Activated CD4-positive, alpha-beta memory T cell treated with anti-CD3 and anti-CD28 coated beads, Interleukin-2, amount 10 ng/mL, durations not matched to agents 7 days and 5 days (primary cell): ENCODE data around the gene CRKL. TPM values are rescaled to one million over a fixed set of nuclear protein-coding genes. Genes with fewer than 3 reads are reported as not detected.

Experiments used
- CTCF ChIA-PET: fragments of 350-600 bp; sonication (Branson Sonifier 250); formaldehyde crosslinking; loops from one replicate; lab custom pipeline; 2021; ENCODE audit warnings: antibody characterized with exemption, inconsistent platforms; lab: Charles Lee
- POLR2A ChIA-PET: fragments of 350-600 bp; sonication (Branson Sonifier 250); formaldehyde crosslinking; loops from one replicate; lab custom pipeline; 2021; ENCODE audit warnings: antibody characterized with exemption; lab: Charles Lee
- DNase-seq: peaks from one replicate; pipeline ENCODE4 v3.0.0-alpha.2; 2020
- H3K27ac Mint-ChIP-seq: one replicate; pipeline ENCODE4 v1.8.0; 2021; ENCODE audit warnings: mild to moderate bottlenecking, mixed read lengths
- H3K27me3 Mint-ChIP-seq: one replicate; pipeline ENCODE4 v1.8.0; 2021; ENCODE audit warnings: mixed read lengths
- H3K36me3 Mint-ChIP-seq: one replicate; pipeline ENCODE4 v1.8.0; 2021; ENCODE audit warnings: low read depth, mixed read lengths
- H3K4me1 Mint-ChIP-seq: one replicate; pipeline ENCODE4 v1.8.0; 2021; ENCODE audit warnings: mixed read lengths
- H3K4me3 Mint-ChIP-seq: one replicate; pipeline ENCODE4 v1.8.0; 2021; ENCODE audit warnings: mild to moderate bottlenecking, mixed read lengths
- H3K9me3 Mint-ChIP-seq: one replicate; pipeline ENCODE4 v1.8.0; 2021; ENCODE audit warnings: mixed read lengths
- total RNA-seq, 2 experiments: library from RNA; stranded (reverse); gene quantifications; one replicate each; pipeline ENCODE4 v1.2.3, GENCODE V29; 2021

Gene CRKL
- total RNA-seq, 2 experiments from 2014 or later: 84.8 to 88.2 TPM

GRCh38 chr22:20972933-20973577, 55.8 kb downstream of the CRKL start:
- no peaks in the 10 kb centered on the region for H3K27me3 Mint-ChIP-seq
- POLR2A ChIA-PET: interaction anchor here (1.0 to 1.3 kb wide), 2 partner anchors 7 to 9 kb away, joined by 3 read pairs; partner anchors contain the start of gene LZTR1
- no peak for DNase-seq
- H3K9me3 Mint-ChIP-seq: no peaks in the 10 kb centered on the region
- CTCF ChIA-PET: no interaction called here
- H3K4me3 Mint-ChIP-seq: no peak overlapping the region
- H3K4me1 Mint-ChIP-seq: no peaks in the 10 kb centered on the region
- no peak overlapping the region for H3K27ac Mint-ChIP-seq
- H3K36me3 Mint-ChIP-seq: no peaks in the 10 kb centered on the region

DNA sequence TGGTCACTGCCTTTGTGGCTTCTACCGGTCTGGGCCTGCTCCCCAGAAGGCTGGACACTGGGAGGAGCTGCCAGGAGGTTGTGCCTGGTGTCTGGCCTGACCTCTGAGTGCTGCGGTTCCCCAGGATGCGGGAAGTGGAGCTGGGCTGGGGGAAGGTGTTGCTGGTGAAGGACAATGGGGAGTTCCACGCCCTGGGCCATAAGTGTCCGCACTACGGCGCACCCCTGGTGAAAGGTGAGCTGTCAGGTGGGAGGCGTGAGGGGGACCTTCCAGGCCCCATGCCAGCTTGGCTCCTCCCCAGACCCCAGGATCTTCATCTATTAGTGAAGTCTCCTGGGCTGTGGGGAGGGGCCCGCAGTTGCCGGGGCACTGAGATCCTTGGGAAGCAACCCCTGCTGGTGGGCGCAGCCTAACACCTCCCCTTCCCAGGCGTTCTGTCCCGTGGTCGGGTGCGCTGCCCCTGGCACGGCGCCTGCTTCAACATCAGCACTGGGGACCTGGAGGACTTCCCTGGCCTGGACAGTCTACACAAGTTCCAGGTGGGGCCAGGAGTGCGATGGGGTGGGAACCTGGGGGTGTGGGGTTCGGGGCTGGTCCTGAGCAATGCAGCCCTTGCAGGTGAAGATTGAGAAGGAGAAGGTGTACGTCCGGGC, 56.6 kb downstream of the CRKL start:
- Mint-ChIP-seq H3K4me1 (no peaks in the 10 kb centered on the region), H3K27me3 (no peaks in the 10 kb centered on the region), H3K36me3 (peaks cover under 1% of the 10 kb centered on the region), H3K4me3 (no peak overlapping the region), H3K9me3 (peaks cover 4% of the 10 kb centered on the region), H3K27ac (no peak overlapping the region)
- POLR2A ChIA-PET: interaction anchor here (1.3 kb wide), 1 partner anchor 9 kb away, joined by 3 read pairs; the partner anchor contains the start of gene LZTR1
- DNase-seq: no peak
- CTCF ChIA-PET: no interaction called here

- H3K27me3 Mint-ChIP-seq: no peaks in the 10 kb centered on the region
- CTCF ChIA-PET: no interaction called here
- H3K27ac Mint-ChIP-seq: no peak overlapping the region
Observed at GRCh38 chr22:20974336-20974955, 57.2 kb downstream of the CRKL start.

GRCh38 chr22:20975541-20976290, 58.5 kb downstream of the CRKL start:
- Mint-ChIP-seq H3K9me3 (peaks cover 8% of the 10 kb centered on the region), H3K4me3 (no peak overlapping the region), H3K4me1 (peaks cover 14% of the 10 kb centered on the region), H3K27me3 (no peaks in the 10 kb centered on the region), H3K27ac (no peak overlapping the region), H3K36me3 (peaks cover 3% of the 10 kb centered on the region)
- POLR2A ChIA-PET: no interaction called here
- CTCF ChIA-PET: no interaction called here
- DNase-seq: no peak

More at GRCh38 chr22:20974336-20974955, 57.2 kb downstream of the CRKL start:
- peaks cover 4% of the 10 kb centered on the region for H3K4me1 Mint-ChIP-seq
- DNase-seq: no peak
- POLR2A ChIA-PET: no interaction called here
- H3K36me3 Mint-ChIP-seq: peaks cover 3% of the 10 kb centered on the region
- peaks cover 8% of the 10 kb centered on the region for H3K9me3 Mint-ChIP-seq
- no peak overlapping the region for H3K4me3 Mint-ChIP-seq

GRCh38 chr22:20976291-20976877, 59.2 kb downstream of the CRKL start:
- Mint-ChIP-seq H3K4me1 (peaks cover 20% of the 10 kb centered on the region), H3K36me3 (peaks cover 3% of the 10 kb centered on the region), H3K27ac (no peak overlapping the region), H3K27me3 (no peaks in the 10 kb centered on the region), H3K4me3 (no peak overlapping the region), H3K9me3 (peaks cover 8% of the 10 kb centered on the region)
- no peak for DNase-seq
- ChIA-PET POLR2A (no interaction called here), CTCF (interaction anchor here (0.5 kb wide), 1 partner anchor 42 kb away, joined by 4 read pairs; no protein-coding TSS in a partner anchor)

DNA sequence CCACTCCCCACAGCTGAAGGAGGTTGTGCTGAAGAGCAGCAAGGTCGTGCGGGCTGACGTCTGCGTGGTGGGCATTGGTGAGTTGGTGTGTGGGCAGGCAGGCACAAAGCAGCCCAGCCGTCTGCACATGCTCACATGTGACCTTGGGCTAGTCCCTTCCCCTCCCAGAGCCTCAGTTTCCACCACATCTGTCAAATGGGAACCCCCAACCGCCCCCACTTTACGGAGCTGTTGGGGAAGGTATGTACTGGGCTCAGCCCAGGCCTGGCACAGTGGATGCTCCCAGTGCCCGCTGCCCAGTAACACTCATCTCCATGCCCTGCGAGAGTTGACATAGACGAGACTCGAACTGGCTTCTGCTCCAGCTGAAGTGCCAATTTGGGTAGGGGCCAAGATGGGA, 59.8 kb downstream of the CRKL start:
- CTCF ChIA-PET: interaction anchor here (0.5 kb wide), 1 partner anchor 43 kb away, joined by 4 read pairs; no protein-coding TSS in a partner anchor
- H3K4me1 Mint-ChIP-seq: peaks cover 21% of the 10 kb centered on the region
- no peak for DNase-seq
- H3K4me3 Mint-ChIP-seq: no peak overlapping the region
- H3K27me3 Mint-ChIP-seq: no peaks in the 10 kb centered on the region
- H3K9me3 Mint-ChIP-seq: peaks cover 8% of the 10 kb centered on the region
- no peak overlapping the region for H3K27ac Mint-ChIP-seq
- POLR2A ChIA-PET: no interaction called here
- H3K36me3 Mint-ChIP-seq: peaks cover 3% of the 10 kb centered on the region

- H3K36me3 Mint-ChIP-seq: peaks cover 6% of the 10 kb centered on the region
- no peak for DNase-seq
- H3K27me3 Mint-ChIP-seq: no peaks in the 10 kb centered on the region
Observed at GRCh38 chr22:20977516-20978170, 60.4 kb downstream of the CRKL start.

GRCh38 chr22:20978419-20978818, 61.2 kb downstream of the CRKL start:
- H3K9me3 Mint-ChIP-seq: peaks cover 8% of the 10 kb centered on the region
- CTCF ChIA-PET: no interaction called here
- H3K4me3 Mint-ChIP-seq: no peak overlapping the region
- no peak overlapping the region for H3K27ac Mint-ChIP-seq
- peaks cover 6% of the 10 kb centered on the region for H3K36me3 Mint-ChIP-seq
- H3K27me3 Mint-ChIP-seq: no peaks in the 10 kb centered on the region
- DNase-seq: no peak
- H3K4me1 Mint-ChIP-seq: peaks cover 32% of the 10 kb centered on the region
- POLR2A ChIA-PET: no interaction called here

More at GRCh38 chr22:20977516-20978170, 60.4 kb downstream of the CRKL start:
- peaks cover 8% of the 10 kb centered on the region for H3K9me3 Mint-ChIP-seq
- H3K4me3 Mint-ChIP-seq: no peak overlapping the region
- no peak overlapping the region for H3K27ac Mint-ChIP-seq
- POLR2A ChIA-PET: no interaction called here
- CTCF ChIA-PET: no interaction called here
- peaks cover 24% of the 10 kb centered on the region for H3K4me1 Mint-ChIP-seq

- peak; percentile 62 for DNase-seq
- POLR2A ChIA-PET: interaction anchor here (1.1 kb wide), 1 partner anchor 23 kb away, joined by 4 read pairs; the partner anchor contains the start of gene THAP7
- no peaks in the 10 kb centered on the region for H3K27me3 Mint-ChIP-seq
- peaks cover 39% of the 10 kb centered on the region for H3K4me1 Mint-ChIP-seq
- peaks cover 12% of the 10 kb centered on the region for H3K36me3 Mint-ChIP-seq
- H3K4me3 Mint-ChIP-seq: peak overlapping the region; percentile 21
- peaks cover 8% of the 10 kb centered on the region for H3K9me3 Mint-ChIP-seq
- CTCF ChIA-PET: no interaction called here
- H3K27ac Mint-ChIP-seq: no peak overlapping the region
Observed at GRCh38 chr22:20979243-20979809, 62.1 kb downstream of the CRKL start.

DNA sequence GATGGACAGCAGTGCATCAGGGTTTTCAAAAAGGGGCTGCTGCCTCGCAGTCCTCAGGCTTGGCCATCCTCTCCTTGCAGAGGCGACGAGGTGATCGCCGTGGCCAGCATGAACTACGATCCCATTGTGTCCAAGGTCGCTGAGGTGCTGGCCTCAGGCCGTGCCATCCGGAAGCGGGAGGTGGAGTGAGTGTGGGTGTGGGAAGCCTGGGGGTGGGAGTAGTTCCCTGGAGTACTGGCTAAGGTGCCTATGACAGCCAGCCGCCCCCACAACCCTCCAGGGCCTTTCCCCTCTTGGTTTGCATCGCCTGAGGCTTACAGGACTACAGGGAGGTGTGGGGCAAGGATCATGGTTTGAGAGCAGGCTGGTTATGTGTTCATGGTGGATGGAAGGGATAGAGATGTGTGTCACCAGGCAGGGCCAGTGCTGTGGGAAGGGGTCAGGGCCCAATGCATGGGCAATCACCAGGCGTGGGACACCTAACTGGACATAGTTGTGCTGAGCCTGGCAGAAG, 62.8 kb downstream of the CRKL start:
- CTCF ChIA-PET: no interaction called here
- H3K9me3 Mint-ChIP-seq: peaks cover 8% of the 10 kb centered on the region

GRCh38 chr22:20980523-20980922, 63.3 kb downstream of the CRKL start:
- DNase-seq: no peak
- H3K9me3 Mint-ChIP-seq: peaks cover 8% of the 10 kb centered on the region
- H3K36me3 Mint-ChIP-seq: peaks cover 12% of the 10 kb centered on the region
- ChIA-PET POLR2A (interaction anchor here (1.2 kb wide), 1 partner anchor 8 kb away, joined by 3 read pairs; no protein-coding TSS in a partner anchor), CTCF (no interaction called here)
- H3K4me3 Mint-ChIP-seq: peak overlapping the region; percentile 89
- no peak overlapping the region for H3K27ac Mint-ChIP-seq
- H3K4me1 Mint-ChIP-seq: peaks cover 39% of the 10 kb centered on the region
- H3K27me3 Mint-ChIP-seq: no peaks in the 10 kb centered on the region

More for the DNA sequence above, 62.8 kb downstream of the CRKL start:
- peaks cover 12% of the 10 kb centered on the region for H3K36me3 Mint-ChIP-seq
- POLR2A ChIA-PET: interaction anchor here (1.1 to 1.2 kb wide), 2 partner anchors 8 to 22 kb away, joined by 3 to 4 read pairs; partner anchors contain the start of gene THAP7
- no peaks in the 10 kb centered on the region for H3K27me3 Mint-ChIP-seq
- peaks cover 39% of the 10 kb centered on the region for H3K4me1 Mint-ChIP-seq
- no peak overlapping the region for H3K27ac Mint-ChIP-seq
- DNase-seq: no peak
- no peak overlapping the region for H3K4me3 Mint-ChIP-seq
